Lower lobe of right lung (tissue), 2 donors: ENCODE data around the gene RPL22L1. TPM values are rescaled to one million over a fixed set of nuclear protein-coding genes. Genes with fewer than 3 reads are reported as not detected.

ENCODE experiments used
- ATAC-seq, 2 donors: fragments of 200-7000 bp; cut with Tn5 transposase; one replicate each; pipeline ENCODE4 v1.9.1; 2020 to 2022; ENCODE audit warnings: mild to moderate bottlenecking in 2 of 2, moderate library complexity in 2 of 2
- DNase-seq: peaks from one replicate; pipeline ENCODE4 v3.0.0-alpha.2; 2020
- H3K27ac ChIP-seq: fragments of 200-600 bp; one replicate; pipeline ENCODE4 v1.8.0; 2022
- H3K27me3 ChIP-seq: fragments of 200-600 bp; one replicate; pipeline ENCODE4 v1.8.0; 2022; ENCODE audit warnings: low read depth
- H3K36me3 ChIP-seq: fragments of 200-600 bp; one replicate; pipeline ENCODE4 v1.8.0; 2022; ENCODE audit warnings: mild to moderate bottlenecking
- H3K4me1 ChIP-seq: fragments of 200-600 bp; one replicate; pipeline ENCODE4 v1.8.0; 2022
- H3K4me3 ChIP-seq: fragments of 200-600 bp; one replicate; pipeline ENCODE4 v1.8.0; 2022; ENCODE audit warnings: mild to moderate bottlenecking
- H3K9me3 ChIP-seq: fragments of 200-600 bp; one replicate; pipeline ENCODE4 v1.8.0; 2022
- intact Hi-C: fragments of 100-400 bp; cut with DNase I; formaldehyde crosslinking; loops from one replicate; pipeline ENCODE4 v1.11.0; 2022
- total RNA-seq: library from RNA; stranded (reverse); fragmentation: NEBNext Ultra II Directional; extraction: Animal tissue kit (Norgen Biotek cat#: 25700); gene quantifications from one replicate; pipeline ENCODE4 v1.2.1, GENCODE V29; 2021
- TF ChIP-seq, protein P1 (sequence below): fragments of 200-600 bp; IDR thresholded peaks from one replicate; pipeline ENCODE4 v1.8.0; 2022; ENCODE audit warnings: antibody characterized with exemption, mild to moderate bottlenecking
- donor health status: DM: no; HTN: yes; CAD: no; lungs with severe emphysema.

Gene RPL22L1
- total RNA-seq, 1 donor from 2014 or later = 25.3 TPM

DNA sequence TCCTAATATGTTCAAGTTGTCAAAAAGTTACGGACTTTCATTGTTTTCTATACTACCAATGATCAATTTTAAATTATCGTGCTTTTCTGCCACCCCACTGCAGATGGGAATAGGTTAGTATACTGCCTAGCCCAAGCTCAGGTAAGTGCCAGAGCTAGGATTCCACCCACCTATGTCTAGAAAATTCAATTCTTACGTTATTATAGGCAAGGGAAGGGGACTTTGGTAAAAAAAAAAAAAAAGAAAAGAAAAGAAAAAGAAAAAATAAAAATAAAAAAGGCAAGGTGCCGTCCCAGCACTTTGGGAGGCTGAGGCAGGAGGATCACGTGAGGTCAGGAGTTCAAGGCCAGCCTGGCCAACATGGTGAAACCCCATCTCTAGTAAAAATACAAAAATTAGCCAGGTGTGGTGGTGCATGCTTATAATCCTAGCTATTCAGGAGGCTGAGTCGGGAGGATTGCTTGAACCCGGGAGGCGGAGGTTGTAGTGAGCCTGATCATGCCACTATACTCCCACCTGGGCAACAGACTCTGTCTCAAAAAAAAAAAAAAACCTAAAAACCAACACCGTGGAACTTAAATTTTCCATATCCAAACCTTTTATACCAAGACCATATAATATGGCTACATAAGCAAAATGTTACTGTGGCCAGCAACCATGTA, 1.3 kb downstream of the RPL22L1 start:
- H3K9me3 ChIP-seq = no peaks in the 10 kb centered on the region
- H3K36me3 ChIP-seq = peaks cover 36% of the 10 kb centered on the region
- no peak for ATAC-seq
- peak overlapping the region; percentile 91 for H3K27ac ChIP-seq
- H3K4me3 ChIP-seq = peak overlapping the region; percentile 76
- no peak for DNase-seq
- H3K27me3 ChIP-seq = no peaks in the 10 kb centered on the region
- H3K4me1 ChIP-seq = peaks cover 29% of the 10 kb centered on the region
- intact Hi-C loops = no loop called here
- TF ChIP-seq, protein P1, sequence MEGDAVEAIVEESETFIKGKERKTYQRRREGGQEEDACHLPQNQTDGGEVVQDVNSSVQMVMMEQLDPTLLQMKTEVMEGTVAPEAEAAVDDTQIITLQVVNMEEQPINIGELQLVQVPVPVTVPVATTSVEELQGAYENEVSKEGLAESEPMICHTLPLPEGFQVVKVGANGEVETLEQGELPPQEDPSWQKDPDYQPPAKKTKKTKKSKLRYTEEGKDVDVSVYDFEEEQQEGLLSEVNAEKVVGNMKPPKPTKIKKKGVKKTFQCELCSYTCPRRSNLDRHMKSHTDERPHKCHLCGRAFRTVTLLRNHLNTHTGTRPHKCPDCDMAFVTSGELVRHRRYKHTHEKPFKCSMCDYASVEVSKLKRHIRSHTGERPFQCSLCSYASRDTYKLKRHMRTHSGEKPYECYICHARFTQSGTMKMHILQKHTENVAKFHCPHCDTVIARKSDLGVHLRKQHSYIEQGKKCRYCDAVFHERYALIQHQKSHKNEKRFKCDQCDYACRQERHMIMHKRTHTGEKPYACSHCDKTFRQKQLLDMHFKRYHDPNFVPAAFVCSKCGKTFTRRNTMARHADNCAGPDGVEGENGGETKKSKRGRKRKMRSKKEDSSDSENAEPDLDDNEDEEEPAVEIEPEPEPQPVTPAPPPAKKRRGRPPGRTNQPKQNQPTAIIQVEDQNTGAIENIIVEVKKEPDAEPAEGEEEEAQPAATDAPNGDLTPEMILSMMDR = no peak

DNA sequence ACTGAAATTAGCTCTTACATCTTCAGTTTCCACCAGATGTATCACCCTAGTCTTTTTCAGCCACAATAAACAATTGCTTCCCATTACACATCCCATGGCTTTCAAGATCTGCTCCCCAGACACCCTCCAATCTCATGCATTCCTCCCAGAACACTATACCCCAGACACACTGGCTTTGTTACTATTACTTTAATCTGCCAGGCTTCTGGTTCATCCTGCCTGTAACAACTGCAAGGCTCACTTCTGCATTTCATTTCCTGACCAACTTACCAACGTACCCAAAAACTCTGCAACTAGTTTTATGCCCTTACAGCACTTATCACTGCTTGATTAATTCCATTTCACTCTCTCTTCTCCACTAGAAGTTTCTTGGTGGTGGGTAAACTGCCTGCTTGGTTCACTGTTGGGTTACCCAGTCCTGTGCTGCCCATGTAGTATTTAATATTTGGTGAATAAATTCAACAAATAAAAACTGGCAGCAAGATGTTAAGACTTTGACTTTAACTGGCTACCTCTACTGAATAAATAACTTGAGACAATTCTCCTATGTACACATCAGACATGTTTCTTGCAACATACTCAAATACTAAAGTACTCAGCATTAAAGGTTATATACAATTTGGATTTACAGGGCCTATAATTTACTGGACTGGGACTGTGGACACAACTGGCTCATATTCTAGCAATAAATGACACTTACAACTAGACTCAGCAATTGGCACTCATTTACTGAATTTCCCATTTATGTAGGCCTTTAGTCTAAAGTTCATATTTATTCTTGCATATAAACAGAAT, 2.7 kb downstream of the RPL22L1 start:
- Histone ChIP-seq H3K9me3 (no peaks in the 10 kb centered on the region), H3K4me3 (no peak overlapping the region), H3K27me3 (no peaks in the 10 kb centered on the region), H3K27ac (no peak overlapping the region), H3K4me1 (peaks cover 29% of the 10 kb centered on the region), H3K36me3 (peaks cover 36% of the 10 kb centered on the region)
- TF ChIP-seq, protein P1 = no peak
- DNase-seq (no peak), ATAC-seq (no peak)
- intact Hi-C loops = no loop called here

DNA sequence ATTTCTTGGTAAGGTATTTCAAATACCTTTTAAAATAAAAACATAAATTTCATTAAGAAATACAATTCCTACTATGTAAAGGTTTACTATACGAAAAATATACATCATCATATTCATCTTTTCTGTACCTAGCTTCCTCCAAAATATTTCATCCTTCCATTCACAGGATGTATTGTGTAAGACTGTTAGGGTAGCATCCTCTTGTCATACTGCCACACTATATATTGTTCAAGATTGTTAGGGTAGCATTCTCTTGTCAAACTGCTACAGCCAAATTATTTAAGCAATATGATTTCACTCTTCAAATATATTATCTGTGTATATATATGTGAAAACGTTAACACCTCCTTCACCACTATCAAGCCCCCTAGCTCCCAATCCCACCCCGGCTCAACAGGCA, 3.5 kb downstream of the RPL22L1 start:
- no peaks in the 10 kb centered on the region for H3K27me3 ChIP-seq
- peaks cover 29% of the 10 kb centered on the region for H3K4me1 ChIP-seq
- H3K36me3 ChIP-seq = peaks cover 36% of the 10 kb centered on the region
- H3K9me3 ChIP-seq = no peaks in the 10 kb centered on the region
- DNase-seq (no peak), ATAC-seq (no peak)
- no peak overlapping the region for H3K27ac ChIP-seq
- intact Hi-C loops = no loop called here
- H3K4me3 ChIP-seq = no peak overlapping the region
- TF ChIP-seq, protein P1 = no peak

DNA sequence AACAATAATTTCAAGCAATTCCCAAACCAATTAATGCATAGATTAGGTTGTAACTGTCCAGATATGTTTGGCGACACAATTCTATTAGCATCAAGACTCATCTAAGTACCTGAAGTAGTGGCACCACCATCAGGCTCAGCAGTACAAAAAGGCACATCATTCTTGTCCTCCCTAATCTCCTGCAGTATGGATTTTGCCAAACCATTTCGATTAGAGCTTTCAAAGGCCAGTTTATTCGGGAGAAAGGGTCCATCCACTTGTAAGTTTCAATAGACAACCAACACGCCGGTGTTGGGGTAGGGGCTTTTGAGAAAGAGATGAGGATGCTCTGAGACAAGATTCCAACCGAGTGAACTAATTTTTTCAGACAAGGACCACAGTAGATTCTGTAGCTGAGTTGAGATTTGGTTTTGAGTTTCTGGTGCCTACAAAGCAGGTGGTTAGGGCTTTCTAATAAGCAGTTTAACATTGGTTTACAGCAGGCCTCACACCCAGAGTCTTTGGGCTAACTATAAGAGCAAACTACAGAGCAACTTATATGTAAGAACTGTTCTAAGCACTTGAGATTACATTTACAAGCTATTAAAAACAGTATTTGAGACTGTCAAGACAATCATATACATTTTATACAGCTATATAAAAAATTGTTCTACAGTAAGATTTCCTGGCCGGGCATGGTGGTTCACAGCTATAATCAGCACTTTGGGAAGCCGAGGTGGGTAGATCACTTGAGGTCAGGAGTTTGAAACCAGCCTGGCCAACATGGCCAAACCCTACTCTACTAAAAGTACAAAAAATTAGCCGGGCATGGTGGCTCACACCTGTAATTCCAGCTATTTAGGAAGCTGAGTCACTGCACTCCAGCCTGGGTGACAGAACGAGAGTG, 4.5 kb downstream of the RPL22L1 start:
- TF ChIP-seq, protein P1 = no peak
- ATAC-seq = no peak
- Histone ChIP-seq H3K27me3 (no peaks in the 10 kb centered on the region), H3K4me3 (no peak overlapping the region), H3K36me3 (peaks cover 36% of the 10 kb centered on the region), H3K4me1 (peaks cover 24% of the 10 kb centered on the region), H3K9me3 (no peaks in the 10 kb centered on the region), H3K27ac (no peak overlapping the region)
- intact Hi-C loops = no loop called here
- no peak for DNase-seq

DNA sequence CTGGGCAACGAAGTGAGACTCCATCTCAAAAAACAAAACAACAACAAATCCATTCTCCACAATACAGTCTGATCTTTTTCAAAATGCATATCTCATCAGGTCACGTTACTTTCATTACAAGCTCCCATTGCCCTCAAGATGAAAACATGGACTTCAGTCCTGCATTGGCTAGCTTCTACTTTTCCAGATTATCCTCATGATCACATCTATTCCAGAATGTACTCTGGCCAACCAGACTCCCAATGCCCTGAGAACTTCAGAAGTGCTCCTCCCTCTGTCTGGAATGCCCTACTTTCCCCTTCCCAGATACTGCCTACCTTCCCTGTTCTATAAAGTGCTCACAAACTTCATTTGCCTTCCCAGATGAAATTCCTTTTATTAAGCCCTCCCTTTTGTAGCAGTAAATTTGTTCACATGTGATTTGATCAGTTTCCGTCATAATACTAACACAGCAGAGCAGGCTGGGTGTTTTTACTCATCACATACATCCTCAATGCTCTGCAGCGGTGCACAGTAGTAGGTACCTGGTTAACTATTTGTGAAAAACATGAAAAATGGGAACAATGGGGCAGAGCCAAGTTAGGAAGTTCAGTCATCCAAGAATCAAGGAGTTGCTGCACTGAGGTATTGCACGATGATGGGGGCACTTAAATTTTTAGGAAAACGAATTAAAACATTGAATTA, 5.3 kb downstream of the RPL22L1 start:
- TF ChIP-seq, protein P1 = no peak
- intact Hi-C loops = no loop called here

More for the DNA sequence above, 5.3 kb downstream of the RPL22L1 start:
- no peak overlapping the region for H3K27ac ChIP-seq
- no peaks in the 10 kb centered on the region for H3K9me3 ChIP-seq
- ATAC-seq (no peak), DNase-seq (no peak)
- H3K36me3 ChIP-seq = peaks cover 36% of the 10 kb centered on the region
- H3K4me1 ChIP-seq = peaks cover 24% of the 10 kb centered on the region
- H3K27me3 ChIP-seq = no peaks in the 10 kb centered on the region
- no peak overlapping the region for H3K4me3 ChIP-seq
